HG03135 (cell line): ENCODE data around the gene PTPN6.
A peak's percentile ranks its signal among the peaks of the same experiment; 100 is the strongest.

ENCODE experiments used
- ATAC-seq: cut with Tn5 transposase; IDR thresholded peaks from one replicate; pipeline ENCODE4 v1.9.1; 2021; ENCODE audit warnings: mild to moderate bottlenecking, moderate library complexity; ENCODE audit not compliant: unreplicated experiment

The PTPN6 gene

DNA sequence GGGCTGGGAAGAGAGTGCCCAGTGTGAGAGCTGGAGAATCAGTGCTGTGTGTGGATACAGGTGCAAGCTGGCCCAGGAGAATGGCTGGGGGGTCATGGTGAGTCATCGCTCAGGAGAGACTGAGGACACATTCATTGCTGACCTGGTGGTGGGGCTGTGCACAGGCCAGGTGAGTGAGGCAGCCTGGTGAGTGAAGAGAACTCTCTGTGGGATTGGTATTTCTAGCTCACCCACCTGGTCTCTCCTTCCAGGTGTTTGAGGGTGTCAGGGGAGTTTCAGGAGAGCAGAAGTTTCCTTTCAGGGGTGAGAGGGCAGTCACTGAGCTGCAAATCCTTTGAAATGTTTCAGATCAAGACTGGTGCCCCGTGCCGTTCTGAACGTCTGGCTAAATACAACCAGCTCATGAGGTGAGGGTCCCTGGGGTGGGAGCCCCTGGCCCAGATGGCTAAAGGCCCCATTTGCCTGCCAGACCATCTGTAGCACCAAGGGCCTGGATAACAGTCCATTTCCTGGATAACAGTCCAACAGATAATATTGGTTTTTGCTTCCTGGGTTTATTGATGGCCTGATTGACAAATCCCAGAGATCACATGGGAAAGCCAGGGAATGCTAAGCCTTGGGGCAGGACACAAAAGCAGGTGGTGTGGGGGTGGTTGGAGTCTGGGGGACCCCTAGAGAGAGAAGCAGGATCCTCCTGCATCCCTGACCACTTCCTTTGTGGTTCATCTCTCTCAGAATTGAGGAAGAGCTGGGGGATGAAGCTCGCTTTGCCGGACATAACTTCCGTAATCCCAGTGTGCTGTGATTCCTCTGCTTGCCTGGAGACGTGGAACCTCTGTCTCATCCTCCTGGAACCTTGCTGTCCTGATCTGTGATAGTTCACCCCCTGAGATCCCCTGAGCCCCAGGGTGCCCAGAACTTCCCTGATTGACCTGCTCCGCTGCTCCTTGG, 28.9 kb upstream of the PTPN6 start:
- ATAC-seq, result no peak

DNA sequence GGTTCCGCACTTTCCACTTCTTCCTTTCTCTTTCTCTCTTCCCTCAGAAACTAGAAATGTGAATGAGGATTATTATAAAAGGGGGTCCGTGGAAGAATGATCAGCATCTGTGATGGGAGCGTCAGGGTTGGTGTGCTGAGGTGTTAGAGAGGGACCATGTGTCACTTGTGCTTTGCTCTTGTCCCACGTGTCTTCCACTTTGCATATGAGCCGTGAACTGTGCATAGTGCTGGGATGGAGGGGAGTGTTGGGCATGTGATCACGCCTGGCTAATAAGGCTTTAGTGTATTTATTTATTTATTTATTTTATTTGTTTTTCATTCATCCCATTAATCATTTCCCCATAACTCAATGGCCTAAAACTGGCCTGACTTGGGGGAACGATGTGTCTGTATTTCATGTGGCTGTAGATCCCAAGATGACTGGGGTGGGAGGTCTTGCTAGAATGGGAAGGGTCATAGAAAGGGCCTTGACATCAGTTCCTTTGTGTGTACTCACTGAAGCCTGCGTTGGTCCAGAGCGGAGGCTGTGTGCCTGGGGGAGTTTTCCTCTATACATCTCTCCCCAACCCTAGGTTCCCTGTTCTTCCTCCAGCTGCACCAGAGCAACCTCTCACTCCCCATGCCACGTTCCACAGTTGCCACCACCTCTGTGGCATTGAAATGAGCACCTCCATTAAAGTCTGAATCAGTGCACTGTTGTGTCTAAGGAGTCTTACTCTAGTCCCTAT, 28.0 kb upstream of the PTPN6 start:
- ATAC-seq, result no peak

DNA sequence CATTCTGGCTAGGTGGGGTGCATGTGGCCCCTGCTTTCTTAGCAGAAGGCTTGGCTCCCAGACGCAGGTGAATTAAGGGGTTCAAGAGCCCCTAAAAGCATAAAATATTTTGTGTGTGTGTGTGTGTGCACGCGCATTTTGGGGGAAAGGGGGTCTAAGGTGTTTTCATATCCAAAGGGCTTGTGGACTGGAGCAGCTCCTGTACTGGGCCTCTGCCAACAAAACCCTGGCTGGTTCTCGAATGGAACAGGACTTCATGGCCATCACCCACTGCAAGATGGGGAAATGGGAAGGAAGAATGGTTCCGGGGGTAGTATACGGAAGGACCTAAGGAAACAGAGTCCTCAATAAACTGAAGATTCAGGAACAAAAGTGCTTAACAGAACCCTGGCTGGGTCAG, 27.3 kb upstream of the PTPN6 start:
- no peak for ATAC-seq

DNA sequence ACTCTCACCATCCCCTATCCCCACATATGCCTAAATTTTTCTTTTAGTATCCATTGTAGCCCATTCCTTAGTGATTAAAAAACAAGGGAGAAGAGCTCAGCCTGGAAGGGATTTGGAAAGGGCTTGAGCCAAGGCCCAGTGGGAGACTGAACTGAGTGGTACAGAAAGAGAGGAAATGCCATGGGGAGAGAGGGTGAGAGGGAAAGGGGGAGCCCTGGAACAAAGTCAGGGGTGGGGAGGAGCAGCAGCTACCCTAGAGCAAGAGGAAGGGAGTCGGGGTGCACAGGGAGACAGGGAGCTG, 26.0 kb upstream of the PTPN6 start:
- no peak for ATAC-seq

DNA sequence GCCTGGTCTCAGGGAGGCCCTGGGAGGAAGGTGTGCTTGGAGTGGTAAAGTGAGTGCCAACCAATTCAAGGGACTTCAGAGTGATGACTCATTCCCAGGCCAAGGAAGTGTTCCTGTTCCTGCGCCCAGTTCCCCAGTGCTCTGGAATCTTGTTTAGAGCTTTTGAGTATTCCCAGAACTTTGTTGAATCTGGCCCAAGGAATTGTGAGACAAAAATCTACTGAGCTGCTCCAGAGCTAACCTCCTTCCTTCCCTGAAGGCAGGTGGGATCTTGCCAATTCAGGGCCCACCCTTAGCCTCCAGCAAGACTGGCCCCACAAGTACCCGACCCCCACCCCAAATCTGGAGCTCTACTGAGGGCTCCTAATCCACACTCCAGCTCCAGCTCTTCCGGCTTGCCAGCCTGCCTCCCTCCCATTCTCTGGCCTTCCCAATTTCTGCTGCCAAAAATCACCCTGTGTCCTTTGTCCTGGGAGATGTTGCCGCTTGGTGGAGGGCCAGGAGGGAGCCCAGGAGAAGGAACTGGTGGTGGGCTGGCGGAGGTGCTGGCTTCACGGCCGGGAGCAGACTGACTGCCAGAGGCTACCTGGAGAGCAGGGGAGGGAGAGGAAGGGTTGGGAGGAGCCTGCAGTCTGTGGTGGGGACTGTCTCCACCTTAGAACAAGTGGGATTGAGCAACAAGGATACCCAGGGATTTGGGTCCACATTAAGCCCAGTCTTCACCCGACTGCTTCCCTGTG, 25.4 kb upstream of the PTPN6 start:
- ATAC-seq, result no peak

DNA sequence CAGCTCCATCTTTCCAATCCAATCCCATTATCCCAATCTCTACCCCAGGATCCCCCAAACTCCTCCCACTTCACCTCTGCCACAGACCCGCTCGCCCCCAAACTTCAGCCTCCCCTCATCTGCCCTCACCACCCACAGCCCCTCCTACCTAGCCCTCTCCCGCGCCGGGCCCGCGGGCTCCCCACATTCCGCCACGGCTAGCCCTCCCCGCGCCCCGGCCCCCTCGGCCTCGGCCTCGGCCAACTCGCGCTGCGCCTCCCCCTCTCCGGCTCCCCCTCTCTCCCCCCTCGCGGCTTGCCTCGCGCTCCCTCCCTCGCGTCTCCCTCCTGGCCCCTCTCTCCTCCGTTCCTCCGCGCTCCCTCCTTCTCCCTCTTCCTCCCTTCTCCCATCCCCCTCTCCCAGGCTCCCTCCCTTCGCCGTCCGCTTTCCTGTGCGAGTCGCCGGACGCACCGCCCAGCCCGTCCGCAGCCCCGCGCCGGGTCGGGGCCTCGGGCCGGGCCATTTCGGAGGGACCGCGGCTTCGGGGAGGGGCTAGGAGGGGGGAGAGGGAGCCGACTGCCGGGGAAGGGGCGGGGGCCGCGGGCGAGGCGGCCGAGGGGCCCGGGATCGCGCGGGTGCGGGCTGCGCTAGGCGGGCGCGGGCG, 23.7 kb upstream of the PTPN6 start, which contains the start of gene ATN1:
Gene ATN1 (plus strand): TSS at position 581 of the 643 bp plus-strand sequence. CDS start 6,043 bp downstream, outside the sequence.
- no peak for ATAC-seq

DNA sequence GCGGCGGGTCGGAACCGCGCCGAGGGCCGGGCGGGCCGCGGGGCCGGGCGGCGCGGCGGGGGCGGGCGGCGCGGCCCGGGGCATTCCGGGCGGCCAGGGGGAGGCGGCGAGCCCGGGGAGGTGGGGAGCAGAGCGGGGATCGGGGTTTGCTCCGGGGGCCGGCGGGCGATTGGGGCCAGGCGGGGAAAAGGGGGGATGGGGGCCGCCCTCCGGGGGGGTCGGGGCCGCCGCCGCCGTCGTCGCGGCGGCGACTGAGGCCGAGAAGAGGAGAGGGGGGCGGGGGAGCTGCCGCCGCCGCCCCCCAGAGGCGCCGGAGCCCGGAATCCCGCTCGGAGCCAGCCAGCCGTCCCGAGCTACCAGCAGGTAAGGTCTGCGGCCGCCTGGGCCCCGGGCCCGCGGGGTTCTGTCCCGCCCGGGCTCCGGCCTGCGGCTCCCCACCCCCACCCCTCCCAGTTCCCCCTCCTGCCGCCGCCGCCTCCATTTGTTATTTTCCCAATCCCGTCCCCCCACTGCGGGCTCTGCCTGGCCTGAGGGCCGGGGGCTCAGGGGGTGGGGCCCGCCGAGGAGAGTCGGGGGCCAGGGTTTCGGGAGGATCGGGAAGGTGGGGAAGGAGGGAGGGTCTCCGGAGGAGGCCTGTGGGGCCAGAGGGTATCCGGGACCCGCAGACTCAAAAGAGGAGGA, 23.0 kb upstream of the PTPN6 start:
- no peak for ATAC-seq

DNA sequence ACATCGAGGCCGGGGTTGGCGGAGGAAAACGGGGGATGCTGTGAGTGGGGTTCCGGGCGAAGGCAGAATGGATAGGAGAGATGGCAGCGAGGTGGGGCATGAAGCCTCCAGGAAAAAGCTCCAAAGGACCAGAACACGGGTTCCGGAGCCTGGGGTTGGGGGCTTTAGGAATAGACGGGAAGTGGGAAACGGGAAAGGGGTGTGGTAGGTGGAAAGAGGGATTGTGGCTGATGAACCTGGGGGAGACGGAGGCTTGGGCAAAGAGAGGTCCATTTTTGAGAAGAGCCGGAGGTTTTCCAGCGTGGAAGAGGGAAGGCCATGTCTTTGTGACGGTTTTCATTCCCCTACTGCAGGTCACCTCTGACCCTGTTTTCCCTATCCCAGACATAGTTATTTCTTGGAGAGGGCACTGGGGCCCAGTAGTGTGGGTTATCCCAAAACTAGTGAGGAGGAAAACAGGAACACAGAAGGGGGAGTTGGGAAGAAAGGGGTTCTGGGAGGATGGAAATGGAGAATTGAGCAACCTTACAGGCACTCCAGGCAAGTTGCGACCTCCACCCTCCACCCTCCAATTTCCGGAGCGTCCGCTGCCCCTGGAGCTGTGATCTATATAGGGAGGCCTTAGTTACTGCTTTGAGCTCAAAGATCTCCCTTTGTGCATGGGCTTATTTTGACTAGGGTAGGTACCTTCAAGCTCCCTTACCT, 22.3 kb upstream of the PTPN6 start:
- no peak for ATAC-seq

DNA sequence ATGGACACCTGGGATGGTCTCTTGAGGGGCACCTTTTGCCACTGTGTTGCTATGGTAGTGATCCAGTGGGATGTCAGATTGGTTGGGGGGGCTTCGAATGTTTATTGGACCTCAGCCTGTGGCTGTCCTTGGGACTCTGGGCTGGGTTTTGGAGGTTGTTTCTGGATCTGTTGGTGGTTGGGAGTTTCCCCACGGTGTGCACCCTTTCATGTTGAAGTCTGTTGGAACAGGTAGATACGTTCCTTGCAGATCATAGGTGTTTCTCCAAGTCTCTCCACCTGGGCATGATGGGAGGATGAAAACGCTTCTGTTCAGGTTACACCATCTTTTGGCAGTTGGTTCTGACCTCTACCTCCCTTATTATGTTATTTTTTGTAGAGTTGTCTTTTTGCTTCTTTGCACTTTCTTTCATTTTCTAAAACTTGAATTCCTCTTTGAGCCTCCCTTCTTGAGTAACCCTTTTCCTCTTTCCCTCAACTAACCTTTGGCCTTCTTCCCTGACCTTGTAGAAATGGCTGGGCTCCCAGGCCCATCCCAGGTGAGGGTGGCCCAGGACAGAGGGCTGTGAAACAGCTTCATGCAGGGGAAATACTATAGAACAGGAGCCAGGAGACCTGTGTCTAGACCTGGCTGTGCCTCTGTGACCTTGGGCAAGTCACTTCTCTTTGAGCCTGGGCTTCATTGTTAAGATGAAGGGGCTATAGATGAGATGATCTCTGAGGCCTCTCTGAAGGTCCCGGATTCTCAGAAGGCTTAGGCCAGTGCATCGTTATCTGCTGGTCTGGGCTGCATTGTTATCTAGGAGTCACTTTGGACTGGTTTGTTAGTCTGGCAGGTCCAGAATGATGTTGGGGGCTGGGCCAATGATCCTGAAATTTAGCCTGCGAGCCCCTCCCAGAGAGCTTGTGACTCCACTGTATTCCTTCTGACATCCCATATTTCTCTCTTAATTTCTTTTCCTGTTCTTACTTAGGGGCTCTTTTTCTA, 21.4 kb upstream of the PTPN6 start:
- ATAC-seq, result no peak

DNA sequence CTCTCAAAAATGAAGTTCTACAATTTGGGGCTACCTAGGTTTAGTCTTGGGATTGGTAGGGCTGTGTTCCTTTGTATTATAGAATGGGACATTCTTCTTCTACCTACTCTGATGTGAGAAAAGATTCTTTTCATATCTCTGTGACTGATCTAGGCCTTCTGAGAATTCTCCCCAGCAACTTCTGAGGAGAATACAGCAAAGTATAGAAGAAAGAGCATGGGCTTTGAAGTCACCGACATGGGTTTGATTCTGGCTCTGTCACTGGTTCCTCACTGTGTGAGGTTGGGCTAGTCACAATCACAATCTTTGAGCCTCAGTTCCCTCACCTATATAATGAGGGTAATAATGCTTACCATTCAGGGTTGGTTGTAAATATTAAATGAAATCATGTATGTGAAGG, 18.4 kb upstream of the PTPN6 start:
- no peak for ATAC-seq

DNA sequence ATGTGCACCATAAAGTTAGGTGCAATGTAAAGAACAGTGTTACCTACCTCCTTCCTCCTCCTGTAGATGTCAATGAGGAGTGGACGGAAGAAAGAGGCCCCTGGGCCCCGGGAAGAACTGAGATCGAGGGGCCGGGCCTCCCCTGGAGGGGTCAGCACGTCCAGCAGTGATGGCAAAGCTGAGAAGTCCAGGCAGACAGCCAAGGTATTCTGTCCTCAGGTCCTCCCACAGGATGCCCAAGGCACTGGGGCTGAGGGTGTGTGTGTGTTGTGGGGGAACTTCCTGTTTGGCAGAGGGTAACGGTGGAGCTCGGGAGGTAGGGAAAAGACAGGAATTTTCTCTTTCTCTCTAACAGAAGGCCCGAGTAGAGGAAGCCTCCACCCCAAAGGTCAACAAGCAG, 17.0 kb upstream of the PTPN6 start:
- no peak for ATAC-seq

DNA sequence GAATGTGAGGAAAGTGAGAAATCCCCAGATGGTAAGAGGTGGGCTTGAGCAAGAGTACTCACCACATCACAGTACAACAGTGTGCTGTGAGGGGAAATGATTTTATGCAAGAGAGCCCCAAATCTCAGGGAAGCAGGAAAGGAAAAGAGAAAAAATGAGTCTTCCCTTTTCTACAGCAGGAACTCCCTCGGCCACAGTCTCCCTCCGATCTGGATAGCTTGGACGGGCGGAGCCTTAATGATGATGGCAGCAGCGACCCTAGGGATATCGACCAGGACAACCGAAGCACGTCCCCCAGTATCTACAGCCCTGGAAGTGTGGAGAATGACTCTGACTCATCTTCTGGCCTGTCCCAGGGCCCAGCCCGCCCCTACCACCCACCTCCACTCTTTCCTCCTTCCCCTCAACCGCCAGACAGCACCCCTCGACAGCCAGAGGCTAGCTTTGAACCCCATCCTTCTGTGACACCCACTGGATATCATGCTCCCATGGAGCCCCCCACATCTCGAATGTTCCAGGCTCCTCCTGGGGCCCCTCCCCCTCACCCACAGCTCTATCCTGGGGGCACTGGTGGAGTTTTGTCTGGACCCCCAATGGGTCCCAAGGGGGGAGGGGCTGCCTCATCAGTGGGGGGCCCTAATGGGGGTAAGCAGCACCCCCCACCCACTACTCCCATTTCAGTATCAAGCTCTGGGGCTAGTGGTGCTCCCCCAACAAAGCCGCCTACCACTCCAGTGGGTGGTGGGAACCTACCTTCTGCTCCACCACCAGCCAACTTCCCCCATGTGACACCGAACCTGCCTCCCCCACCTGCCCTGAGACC, 15.6 kb upstream of the PTPN6 start:
- no peak for ATAC-seq

DNA sequence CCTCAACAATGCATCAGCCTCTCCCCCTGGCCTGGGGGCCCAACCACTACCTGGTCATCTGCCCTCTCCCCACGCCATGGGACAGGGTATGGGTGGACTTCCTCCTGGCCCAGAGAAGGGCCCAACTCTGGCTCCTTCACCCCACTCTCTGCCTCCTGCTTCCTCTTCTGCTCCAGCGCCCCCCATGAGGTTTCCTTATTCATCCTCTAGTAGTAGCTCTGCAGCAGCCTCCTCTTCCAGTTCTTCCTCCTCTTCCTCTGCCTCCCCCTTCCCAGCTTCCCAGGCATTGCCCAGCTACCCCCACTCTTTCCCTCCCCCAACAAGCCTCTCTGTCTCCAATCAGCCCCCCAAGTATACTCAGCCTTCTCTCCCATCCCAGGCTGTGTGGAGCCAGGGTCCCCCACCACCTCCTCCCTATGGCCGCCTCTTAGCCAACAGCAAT, 14.9 kb upstream of the PTPN6 start:
- no peak for ATAC-seq

DNA sequence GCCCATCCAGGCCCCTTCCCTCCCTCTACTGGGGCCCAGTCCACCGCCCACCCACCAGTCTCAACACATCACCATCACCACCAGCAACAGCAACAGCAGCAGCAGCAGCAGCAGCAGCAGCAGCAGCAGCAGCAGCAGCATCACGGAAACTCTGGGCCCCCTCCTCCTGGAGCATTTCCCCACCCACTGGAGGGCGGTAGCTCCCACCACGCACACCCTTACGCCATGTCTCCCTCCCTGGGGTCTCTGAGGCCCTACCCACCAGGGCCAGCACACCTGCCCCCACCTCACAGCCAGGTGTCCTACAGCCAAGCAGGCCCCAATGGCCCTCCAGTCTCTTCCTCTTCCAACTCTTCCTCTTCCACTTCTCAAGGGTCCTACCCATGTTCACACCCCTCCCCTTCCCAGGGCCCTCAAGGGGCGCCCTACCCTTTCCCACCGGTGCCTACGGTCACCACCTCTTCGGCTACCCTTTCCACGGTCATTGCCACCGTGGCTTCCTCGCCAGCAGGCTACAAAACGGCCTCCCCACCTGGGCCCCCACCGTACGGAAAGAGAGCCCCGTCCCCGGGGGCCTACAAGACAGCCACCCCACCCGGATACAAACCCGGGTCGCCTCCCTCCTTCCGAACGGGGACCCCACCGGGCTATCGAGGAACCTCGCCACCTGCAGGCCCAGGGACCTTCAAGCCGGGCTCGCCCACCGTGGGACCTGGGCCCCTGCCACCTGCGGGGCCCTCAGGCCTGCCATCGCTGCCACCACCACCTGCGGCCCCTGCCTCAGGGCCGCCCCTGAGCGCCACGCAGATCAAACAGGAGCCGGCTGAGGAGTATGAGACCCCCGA, 14.3 kb upstream of the PTPN6 start:
- peak; percentile 3 for ATAC-seq

DNA sequence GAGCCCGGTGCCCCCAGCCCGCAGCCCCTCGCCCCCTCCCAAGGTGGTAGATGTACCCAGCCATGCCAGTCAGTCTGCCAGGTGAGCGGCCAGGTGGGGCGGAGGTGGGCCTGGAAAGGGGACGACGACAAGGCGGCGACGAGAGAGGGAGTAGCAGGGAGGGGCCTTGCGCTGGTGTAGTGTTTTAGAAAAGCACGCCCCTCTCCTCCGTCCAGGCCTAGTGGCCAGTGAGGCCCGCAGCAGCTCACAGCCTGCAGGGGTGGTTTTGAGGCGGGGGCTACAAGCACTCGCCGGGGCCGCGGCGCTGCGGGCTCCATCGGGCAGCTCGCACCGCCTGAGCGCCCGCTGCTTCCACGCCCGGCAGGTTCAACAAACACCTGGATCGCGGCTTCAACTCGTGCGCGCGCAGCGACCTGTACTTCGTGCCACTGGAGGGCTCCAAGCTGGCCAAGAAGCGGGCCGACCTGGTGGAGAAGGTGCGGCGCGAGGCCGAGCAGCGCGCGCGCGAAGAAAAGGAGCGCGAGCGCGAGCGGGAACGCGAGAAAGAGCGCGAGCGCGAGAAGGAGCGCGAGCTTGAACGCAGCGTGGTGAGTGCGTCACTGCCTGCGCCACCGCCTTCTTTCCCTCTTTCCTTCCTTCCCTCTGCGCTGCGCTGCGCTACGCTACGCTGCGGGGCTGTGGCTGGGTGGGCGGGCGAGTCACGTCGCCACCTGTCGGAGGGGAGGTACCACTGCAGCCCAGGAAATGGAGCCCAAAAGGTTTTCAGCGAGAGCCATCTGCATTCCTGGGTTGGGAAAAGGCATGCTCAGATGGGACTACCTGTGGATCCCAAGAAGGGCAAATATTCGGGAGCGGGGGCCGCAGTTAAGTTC, 13.4 kb upstream of the PTPN6 start:
- ATAC-seq, result peak; percentile 87
